SK-N-SH (cell line): ENCODE data around the gene RBMS3. TPM values are rescaled to one million over a fixed set of nuclear protein-coding genes. Genes with fewer than 3 reads are reported as not detected.
A peak's percentile ranks its signal among the peaks of the same experiment; 100 is the strongest.

ENCODE experiments used
- CTCF ChIA-PET: fragments of 300-600, 350-600 bp; formaldehyde crosslinking; extraction: SDS; loops from one replicate; lab custom pipeline; 2021; lab: Yijun Ruan, JAX
- POLR2A ChIA-PET: fragments of 350-600 bp; sonication (Branson Sonifier 250); formaldehyde crosslinking; extraction: SDS; loops from one replicate; lab custom pipeline; 2020; ENCODE audit warnings: antibody characterized with exemption, inconsistent platforms; lab: Yijun Ruan, JAX
- DNase-seq: peaks from one replicate; pipeline ENCODE4 v3.0.0; 2012
- H2AFZ ChIP-seq: fragments of 200-600 bp; sonication (generic); 2 replicates; pipeline ENCODE4 v1.8.1; 2016; ENCODE audit warnings: antibody characterized with exemption, mild to moderate bottlenecking, low read depth
- H3F3A ChIP-seq: fragments of 200-600 bp; sonication (generic); replicated peaks from 2 replicates; pipeline ENCODE3; 2016; ENCODE audit warnings: antibody characterized with exemption, mild to moderate bottlenecking; ENCODE audit not compliant: insufficient read depth
- H3K27ac ChIP-seq, 2 experiments: fragments of 200-500 bp in 1 of 2; fragments of 200-600 bp in 1 of 2; sonication (Bioruptor generic) in 1 of 2; sonication (generic), shearing (Covaris generic) in 1 of 2; 2 replicates each; pipeline versions ENCODE4 v1.5.1 to v1.6.1; 2014 to 2016; ENCODE audit warnings: low read depth in 2 of 2, inconsistent platforms in 1 of 2, low read length in 1 of 2, mild to moderate bottlenecking in 1 of 2, mixed read lengths in 1 of 2
- H3K27me3 ChIP-seq: fragments of 200-600 bp; sonication (generic), shearing (Covaris generic); 2 replicates; pipeline ENCODE4 v1.6.1; 2016; ENCODE audit warnings: mixed run types; ENCODE audit not compliant: insufficient read depth
- H3K36me3 ChIP-seq, 2 experiments: fragments of 200-500 bp in 1 of 2; fragments of 200-600 bp in 1 of 2; sonication (Bioruptor generic) in 1 of 2; sonication (generic) in 1 of 2; replicated peaks in 1 of 2; 2 replicates each; pipeline versions ENCODE3 to v1.5.1; 2014 to 2016; ENCODE audit warnings: low read length in 1 of 2, mild to moderate bottlenecking in 1 of 2; ENCODE audit not compliant: insufficient read depth in 2 of 2, control insufficient read depth in 1 of 2
- H3K4me1 ChIP-seq, 2 experiments: fragments of 200-500 bp in 1 of 2; fragments of 200-600 bp in 1 of 2; sonication (Bioruptor generic) in 1 of 2; sonication (generic), shearing (Covaris generic) in 1 of 2; 2 replicates each; pipeline versions ENCODE4 v1.5.1 to v1.6.1; 2014 to 2016; ENCODE audit warnings: low read depth in 1 of 2, low read length in 1 of 2, mixed run types in 1 of 2; ENCODE audit not compliant: insufficient read depth in 2 of 2, control insufficient read depth in 1 of 2
- H3K4me2 ChIP-seq: fragments of 200-600 bp; sonication (generic), shearing (Covaris generic); 2 replicates; pipeline ENCODE4 v1.6.1; 2017; ENCODE audit warnings: mixed run types
- H3K4me3 ChIP-seq, 2 experiments: fragments of 200-500 bp in 1 of 2; fragments of 200-600 bp in 1 of 2; sonication (Bioruptor generic) in 1 of 2; sonication (generic), shearing (Covaris generic) in 1 of 2; 2 replicates each; pipeline versions ENCODE4 v1.5.1 to v1.8.1; 2014 to 2016; ENCODE audit warnings: low read depth in 2 of 2, inconsistent platforms in 1 of 2, low read length in 1 of 2, mild to moderate bottlenecking in 1 of 2, mixed read lengths in 1 of 2, moderate library complexity in 1 of 2
- H3K79me2 ChIP-seq: fragments of 200-600 bp; sonication (generic); 2 replicates; pipeline ENCODE4 v1.8.1; 2017; ENCODE audit warnings: mild to moderate bottlenecking; ENCODE audit not compliant: insufficient read depth
- H3K9ac ChIP-seq: fragments of 200-600 bp; sonication (generic); 2 replicates; pipeline ENCODE4 v1.6.1; 2017; ENCODE audit warnings: mixed run types
- H3K9me2 ChIP-seq: fragments of 200-600 bp; sonication (generic); 2 replicates; pipeline ENCODE4 v1.6.1; 2017; ENCODE audit warnings: mixed run types
- H3K9me3 ChIP-seq: fragments of 200-600 bp; sonication (generic); 2 replicates; pipeline ENCODE4 v1.6.1; 2017; ENCODE audit warnings: mixed run types, mild to moderate bottlenecking, moderate library complexity
- H4K20me1 ChIP-seq: fragments of 200-600 bp; sonication (generic); 2 replicates; pipeline ENCODE4 v1.6.1; 2017; ENCODE audit warnings: mild to moderate bottlenecking, mixed run types; ENCODE audit not compliant: insufficient read depth
- CTCF ChIP-seq: fragments of 200-600 bp; sonication (generic); IDR thresholded peaks from 2 replicates; pipeline ENCODE4 v1.6.1; 2017; ENCODE audit warnings: antibody characterized with exemption, mild to moderate bottlenecking, moderate library complexity
- ELF1 ChIP-seq: IDR thresholded peaks from 2 replicates; pipeline ENCODE4 v1.4.0; 2012
- EP300 ChIP-seq, 2 experiments: IDR thresholded peaks; 2 replicates each; pipeline versions ENCODE4 v1.4.0 to v1.6.1; 2012; ENCODE audit warnings: borderline replicate concordance in 1 of 2, low read depth in 1 of 2, low read length in 1 of 2
- MAX ChIP-seq: IDR thresholded peaks from 2 replicates; pipeline ENCODE4 v1.4.0; 2012; ENCODE audit warnings: low read depth
- MXI1 ChIP-seq: IDR thresholded peaks from 2 replicates; pipeline ENCODE4 v1.6.1; 2012; ENCODE audit warnings: mild to moderate bottlenecking, low read depth, low read length, improper control_type of control experiment
- PBX3 ChIP-seq: IDR thresholded peaks from 2 replicates; pipeline ENCODE4; 2012
- RAD21 ChIP-seq: IDR thresholded peaks from 2 replicates; pipeline ENCODE4 v1.6.1; 2012; ENCODE audit warnings: mild to moderate bottlenecking, low read length
- RCOR1 ChIP-seq: fragments of 150-350 bp; IDR thresholded peaks from 2 replicates; pipeline ENCODE4 v1.6.1; 2017; ENCODE audit warnings: antibody characterized with exemption, low read length
- REST ChIP-seq: IDR thresholded peaks from 2 replicates; pipeline ENCODE4 v1.6.1; 2012; ENCODE audit warnings: mild to moderate bottlenecking, low read depth, low read length, moderate library complexity
- RXRA ChIP-seq: IDR thresholded peaks from 2 replicates; pipeline ENCODE4 v1.4.0; 2012; ENCODE audit warnings: low read depth, mild to moderate bottlenecking, borderline replicate concordance
- TAF1 ChIP-seq: IDR thresholded peaks from 2 replicates; pipeline ENCODE4 v1.6.1; 2012; ENCODE audit warnings: low read depth, mild to moderate bottlenecking, low read length, moderate library complexity, borderline replicate concordance
- USF2 ChIP-seq: fragments of 150-350 bp; IDR thresholded peaks from 2 replicates; pipeline ENCODE4 v1.6.1; 2017; ENCODE audit warnings: antibody characterized with exemption, low read length, low read depth, borderline replicate concordance
- WGBS: methylation state at CpG from one replicate; pipeline ENCODE4 v1.1.6; 2017; ENCODE audit warnings: low lambda C conversion rate; 5-methylcytosine and 5-hydroxymethylcytosine counted together
- polyA plus RNA-seq, 3 experiments: library from polyadenylated mRNA; depleted of rRNA; stranded (reverse); fragments of >200 nt; gene quantifications; 2 replicates each; pipeline ENCODE4 v1.2.3, GENCODE V29; 2012

The RBMS3 gene
- polyA plus RNA-seq, 1 of the 3 experiments (the other 2 are of a cell fraction), result 8.2 TPM

GRCh38 chr3:29544701-29545363, 264.0 kb downstream of the RBMS3 start:
- TF ChIP-seq PBX3 (no peak), ELF1 (no peak), RXRA (no peak), CTCF (no peak), EP300 (IDR thresholded peaks at IDR 0.05; ENCODE audit: borderline replicate concordance in 1 of 2, low read depth in 1 of 2, low read length in 1 of 2) (no peak), MXI1 (no peak), RCOR1 (no peak), USF2 (no peak), TAF1 (no peak), RAD21 (no peak), MAX (no peak), REST (no peak)
- TF ChIP-seq, all 33 proteins: peak for 0
- CTCF ChIA-PET, result interaction anchor here (2.0 kb wide), 1 partner anchor 19 kb away, joined by 4 read pairs; no protein-coding TSS in a partner anchor
- H3K9ac ChIP-seq, result no peak overlapping the region

More at GRCh38 chr3:29544701-29545363, 264.0 kb downstream of the RBMS3 start:
- POLR2A ChIA-PET, result no interaction called here
- Histone ChIP-seq H3K79me2 (peaks cover 8% of the 10 kb centered on the region), H3K9me2 (no peaks in the 10 kb centered on the region), H3K36me3 (peaks cover 0 to 6% of the 10 kb centered on the region in 2 experiments), H3K4me2 (no peak overlapping the region), H3F3A (no peaks in the 10 kb centered on the region), H4K20me1 (no peaks in the 10 kb centered on the region), H3K4me3 (no peak overlapping the region), H3K27me3 (no peaks in the 10 kb centered on the region), H2AFZ (no peak overlapping the region), H3K9me3 (no peaks in the 10 kb centered on the region), H3K4me1 (no peaks in the 10 kb centered on the region; a peak in 1 of 4 replicates), H3K27ac (peak overlapping the region in 1 of 2 experiments; percentile 44; a peak in 1 of 4 replicates)
- WGBS, result 42% methylated on average over 1 of the region's 1 CpG
- no peak for DNase-seq
